ENCODE data around the gene CKAP4. TPM values are rescaled to one million over a fixed set of nuclear protein-coding genes. Genes with fewer than 3 reads are reported as not detected.

The CKAP4 gene
- total and polyA plus RNA-seq, 4 donors = 13.1 to 28.0 (median 25.2) TPM

- no peaks in the 10 kb centered on the region for H3K36me3 ChIP-seq (ENCODE audit: control insufficient read depth in 4 of 4, insufficient read depth in 3 of 4, low read depth in 1 of 4, low read length in 3 of 4)
- H3K27ac ChIP-seq (ENCODE audit: low read depth in 1 of 2, low read length in 2 of 2) = no peak overlapping the region
- DNase-seq (ENCODE audit: low spot score) = no peak
- H3K9ac ChIP-seq (ENCODE audit: low read depth in 1 of 2, low read length in 2 of 2) = no peak overlapping the region
- H3K4me3 ChIP-seq (ENCODE audit: low read depth in 1 of 3, low read length in 3 of 3) = no peak overlapping the region
- H3K4me1 ChIP-seq (ENCODE audit: control insufficient read depth in 4 of 4, insufficient read depth in 4 of 4, low read length in 3 of 4) = peaks cover 0 to 3% (median 0%) of the 10 kb centered on the region in 4 donors
- TF ChIP-seq TAF1 (conservative IDR thresholded peaks at IDR 0.05) (no peak), GABPA (IDR thresholded peaks at IDR 0.05 in 1 of 2, conservative IDR thresholded peaks at IDR 0.05 in 1 of 2) (no peak), ZBTB33 (IDR thresholded peaks at IDR 0.05) (no peak), SP1 (IDR thresholded peaks at IDR 0.05) (peak; percentile 52), ATF3 (IDR thresholded peaks at IDR 0.05) (no peak), RXRA (IDR thresholded peaks at IDR 0.05) (peak; percentile 40 to 43), JUND (IDR thresholded peaks at IDR 0.05) (no peak), EGR1 (IDR thresholded peaks at IDR 0.05; ENCODE audit: low read depth in 2 of 2) (no peak), REST (IDR thresholded peaks at IDR 0.05) (no peak), FOXA1 (IDR thresholded peaks at IDR 0.05) (no peak), YY1 (IDR thresholded peaks at IDR 0.05) (no peak), HNF4A (conservative IDR thresholded peaks at IDR 0.05) (peak; percentile 6 to 56), HNF4G (IDR thresholded peaks at IDR 0.05) (no peak), FOXA2 (IDR thresholded peaks at IDR 0.05) (no peak), RAD21 (IDR thresholded peaks at IDR 0.05) (peak; percentile 10 to 49), MAX (IDR thresholded peaks at IDR 0.05) (no peak)
- WGBS = 50% methylated on average over 8 of the region's 8 CpGs
- H3K9me3 ChIP-seq (ENCODE audit: control insufficient read depth in 4 of 4, low read length in 3 of 4) = no peaks in the 10 kb centered on the region
- no peaks in the 10 kb centered on the region for H3K27me3 ChIP-seq (ENCODE audit: control insufficient read depth in 4 of 4, insufficient read depth in 4 of 4, low read length in 3 of 4)
Observed at GRCh38 chr12:106227641-106228319, 20.0 kb downstream of the CKAP4 start.

GRCh38 chr12:106226884-106227640 lies 20.8 kb downstream of the CKAP4 start:
- TF ChIP-seq RXRA (IDR thresholded peaks at IDR 0.05) (peak in 1 of 2 donors; percentile 22), CTCF (IDR thresholded peaks at IDR 0.05; ENCODE audit: low read depth, low read length, missing input control) (peak; percentile 81), RAD21 (IDR thresholded peaks at IDR 0.05) (peak; percentile 94 to 95), HNF4A (conservative IDR thresholded peaks at IDR 0.05) (no peak)
- H3K27ac ChIP-seq (ENCODE audit: low read depth in 1 of 2, low read length in 2 of 2) = no peak overlapping the region
- no peak overlapping the region for H3K9ac ChIP-seq (ENCODE audit: low read depth in 1 of 2, low read length in 2 of 2)
- no peaks in the 10 kb centered on the region for H3K9me3 ChIP-seq (ENCODE audit: control insufficient read depth in 4 of 4, low read length in 3 of 4)
- WGBS = 51% methylated on average over 11 of the region's 11 CpGs
- H3K36me3 ChIP-seq (ENCODE audit: control insufficient read depth in 4 of 4, insufficient read depth in 3 of 4, low read depth in 1 of 4, low read length in 3 of 4) = no peaks in the 10 kb centered on the region
- no peaks in the 10 kb centered on the region for H3K27me3 ChIP-seq (ENCODE audit: control insufficient read depth in 4 of 4, insufficient read depth in 4 of 4, low read length in 3 of 4)
- no peak for DNase-seq (ENCODE audit: low spot score)
- H3K4me3 ChIP-seq (ENCODE audit: low read depth in 1 of 3, low read length in 3 of 3) = no peak overlapping the region
- H3K4me1 ChIP-seq (ENCODE audit: control insufficient read depth in 4 of 4, insufficient read depth in 4 of 4, low read length in 3 of 4) = peaks cover 0 to 3% (median 0%) of the 10 kb centered on the region in 4 donors
